LNCAP (cell line): ENCODE data around the gene OPRPN.

ENCODE experiments used
- TF ChIP-seq, protein P1 (sequence below): fragments of 450-650 bp; IDR thresholded peaks from 2 replicates; pipeline ENCODE4 v1.5.1; 2017; ENCODE audit warnings: mild to moderate bottlenecking

OPRPN gene

GRCh38 chr4:70371987-70372386, 25.8 kb upstream of the OPRPN start:
- TF ChIP-seq, protein P1, sequence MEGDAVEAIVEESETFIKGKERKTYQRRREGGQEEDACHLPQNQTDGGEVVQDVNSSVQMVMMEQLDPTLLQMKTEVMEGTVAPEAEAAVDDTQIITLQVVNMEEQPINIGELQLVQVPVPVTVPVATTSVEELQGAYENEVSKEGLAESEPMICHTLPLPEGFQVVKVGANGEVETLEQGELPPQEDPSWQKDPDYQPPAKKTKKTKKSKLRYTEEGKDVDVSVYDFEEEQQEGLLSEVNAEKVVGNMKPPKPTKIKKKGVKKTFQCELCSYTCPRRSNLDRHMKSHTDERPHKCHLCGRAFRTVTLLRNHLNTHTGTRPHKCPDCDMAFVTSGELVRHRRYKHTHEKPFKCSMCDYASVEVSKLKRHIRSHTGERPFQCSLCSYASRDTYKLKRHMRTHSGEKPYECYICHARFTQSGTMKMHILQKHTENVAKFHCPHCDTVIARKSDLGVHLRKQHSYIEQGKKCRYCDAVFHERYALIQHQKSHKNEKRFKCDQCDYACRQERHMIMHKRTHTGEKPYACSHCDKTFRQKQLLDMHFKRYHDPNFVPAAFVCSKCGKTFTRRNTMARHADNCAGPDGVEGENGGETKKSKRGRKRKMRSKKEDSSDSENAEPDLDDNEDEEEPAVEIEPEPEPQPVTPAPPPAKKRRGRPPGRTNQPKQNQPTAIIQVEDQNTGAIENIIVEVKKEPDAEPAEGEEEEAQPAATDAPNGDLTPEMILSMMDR, result no peak

DNA sequence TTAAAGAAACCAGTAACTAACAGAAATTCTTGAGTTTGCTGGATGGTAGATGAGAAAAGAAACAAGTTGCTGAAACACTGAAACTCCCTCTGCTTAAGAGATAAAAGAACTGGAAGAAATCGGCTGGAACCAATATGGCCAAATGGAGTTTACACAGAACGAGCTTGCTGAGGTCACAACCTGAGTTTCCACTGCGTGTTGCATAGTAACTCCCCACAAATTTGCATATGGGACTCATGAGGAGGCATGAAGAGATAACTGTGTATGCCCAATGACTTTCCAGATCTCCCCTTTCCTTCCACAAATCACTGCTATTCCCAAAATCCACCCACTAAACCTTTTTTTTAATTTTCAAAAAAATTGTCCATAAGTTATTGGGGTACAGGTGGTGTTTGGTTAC, 25.0 kb upstream of the OPRPN start:
- TF ChIP-seq, protein P1, result no peak

DNA sequence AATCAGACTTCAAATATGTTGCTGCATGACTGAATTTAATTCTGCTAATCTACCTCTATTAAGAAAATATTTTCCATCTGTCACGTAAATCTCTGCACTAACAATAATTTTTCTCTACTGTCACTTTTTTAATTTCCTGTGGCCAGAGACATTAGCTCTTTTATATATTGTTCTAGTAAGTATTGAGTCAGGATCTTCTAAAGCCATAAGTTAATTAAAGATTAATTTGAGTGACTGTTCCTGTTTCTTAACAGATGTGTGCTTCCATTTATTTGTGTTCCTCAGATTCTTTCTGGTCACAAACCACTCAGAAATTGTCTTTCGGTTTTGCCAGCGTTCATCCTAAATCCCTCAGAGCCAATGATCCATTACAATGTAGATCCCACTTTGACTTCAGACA, 17.2 kb upstream of the OPRPN start:
- TF ChIP-seq, protein P1, result no peak

- TF ChIP-seq, protein P1, result no peak
These were observed 15.0 kb upstream of the OPRPN start, which contains the start of gene SMR3B for GRCh38 chr4:70382691-70383181. TSS of gene SMR3B (plus strand) at chr4:70383131. CDS start at chr4:70384511, 1,380 bp downstream.

- TF ChIP-seq, protein P1, result no peak
These were observed 5.5 kb upstream of the OPRPN start for GRCh38 chr4:70392057-70392776.

GRCh38 chr4:70399319-70399718, 1.6 kb downstream of the OPRPN start:
- TF ChIP-seq, protein P1, result no peak

DNA sequence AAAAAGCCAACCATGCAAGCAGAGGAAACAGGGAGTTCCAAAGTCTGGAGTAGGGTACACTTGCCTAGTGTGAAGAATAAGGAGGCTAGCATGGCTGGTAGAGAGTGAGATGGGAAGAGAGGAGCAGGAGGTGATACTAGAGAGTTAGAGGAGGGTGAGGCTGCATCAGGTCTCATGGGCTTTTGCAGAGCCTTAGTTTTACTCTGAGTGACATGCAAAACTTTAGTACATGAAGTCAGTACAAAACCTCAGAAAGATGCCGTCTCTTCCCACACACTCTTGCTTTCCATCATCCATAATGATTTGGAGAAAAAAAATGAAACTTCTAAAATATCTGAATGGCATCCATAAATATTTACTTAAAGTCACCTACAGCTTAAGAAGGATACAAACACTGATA, 5.0 kb downstream of the OPRPN start:
- TF ChIP-seq, protein P1, result no peak

DNA sequence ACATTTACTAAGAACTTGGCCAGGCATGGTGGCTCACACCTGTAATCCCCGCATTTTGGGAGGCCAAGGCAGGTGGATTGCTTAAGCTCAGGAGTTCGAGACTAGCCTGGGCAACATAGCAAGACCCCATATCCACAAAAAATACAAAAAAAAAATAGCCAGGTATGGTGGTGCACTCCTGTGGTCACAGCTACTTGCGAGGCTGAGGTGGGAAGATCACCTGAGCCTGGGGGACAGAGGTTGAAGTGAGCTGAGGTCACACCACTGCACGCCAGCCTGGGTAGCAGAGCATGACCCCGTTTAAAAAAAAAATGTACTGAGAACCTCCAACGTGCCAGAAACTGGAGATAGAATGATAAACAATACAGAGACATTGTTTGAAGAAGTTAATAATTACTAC, 8.0 kb downstream of the OPRPN start:
- TF ChIP-seq, protein P1, result no peak
